ENCODE data around the gene HIC1.

HIC1 gene

DNA sequence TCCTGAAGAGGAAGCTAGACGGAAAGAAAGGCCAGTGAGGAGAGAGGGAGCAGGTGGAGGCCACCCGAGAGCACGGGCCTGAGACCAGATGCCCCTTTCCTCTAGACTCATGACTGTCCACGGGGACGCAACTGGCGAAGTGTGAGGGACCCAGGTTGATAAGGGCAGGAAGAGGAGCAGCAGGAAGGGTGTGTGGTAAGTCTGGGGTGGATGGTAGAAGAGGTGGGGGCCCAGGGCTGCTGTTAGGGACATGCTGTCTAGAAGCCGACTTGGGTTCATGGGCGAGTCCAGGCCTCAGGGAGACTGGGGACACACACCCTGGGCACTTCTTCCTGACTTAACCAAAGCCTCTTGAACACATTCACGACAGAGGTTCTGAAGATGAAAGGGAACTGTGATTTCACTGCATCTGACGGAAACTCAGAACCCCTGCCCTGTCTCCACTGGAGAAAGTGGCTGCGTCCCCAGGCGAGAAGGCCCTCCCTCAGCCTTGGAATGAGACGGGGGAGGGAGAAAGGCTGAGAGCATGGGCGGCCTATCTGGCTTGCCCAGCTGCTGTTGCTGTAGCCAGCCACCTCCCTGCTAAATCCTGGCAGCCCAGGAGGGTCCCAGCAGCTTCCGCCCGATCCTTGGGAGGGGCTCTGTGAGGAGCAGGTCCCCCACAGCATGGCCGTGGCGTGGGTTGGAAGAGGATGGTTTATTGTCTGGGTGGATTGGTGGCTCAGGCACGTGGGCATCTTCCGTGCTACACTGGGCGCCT, 6.0 kb downstream of the HIC1 start:
- no peak for DNase-seq

DNA sequence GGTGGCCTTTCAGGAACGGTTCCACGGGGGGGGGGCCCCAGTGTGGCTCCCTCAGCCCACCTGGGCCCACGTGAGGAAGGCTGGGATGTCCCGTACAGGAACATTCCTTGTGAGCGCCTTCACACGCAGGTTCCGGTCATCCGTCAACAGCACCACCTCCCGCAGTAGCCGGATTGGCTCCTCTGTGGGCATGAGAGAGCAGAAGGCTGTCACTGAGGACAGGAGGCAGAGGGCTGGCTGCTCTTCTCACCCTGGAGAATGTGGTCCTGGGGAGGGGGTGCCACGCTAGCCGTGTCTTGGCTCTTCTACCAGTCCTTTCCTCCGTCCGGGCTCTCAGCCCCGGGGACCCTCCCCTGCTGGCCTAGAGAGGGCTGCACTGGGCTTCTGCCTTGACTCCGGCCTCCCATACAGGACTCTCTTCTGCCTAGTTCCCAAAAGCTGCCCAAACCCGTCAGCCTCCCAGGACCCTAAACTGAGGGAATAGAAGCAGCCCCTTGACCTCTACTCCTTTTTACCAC, 6.6 kb downstream of the HIC1 start:
- no peak for DNase-seq

DNA sequence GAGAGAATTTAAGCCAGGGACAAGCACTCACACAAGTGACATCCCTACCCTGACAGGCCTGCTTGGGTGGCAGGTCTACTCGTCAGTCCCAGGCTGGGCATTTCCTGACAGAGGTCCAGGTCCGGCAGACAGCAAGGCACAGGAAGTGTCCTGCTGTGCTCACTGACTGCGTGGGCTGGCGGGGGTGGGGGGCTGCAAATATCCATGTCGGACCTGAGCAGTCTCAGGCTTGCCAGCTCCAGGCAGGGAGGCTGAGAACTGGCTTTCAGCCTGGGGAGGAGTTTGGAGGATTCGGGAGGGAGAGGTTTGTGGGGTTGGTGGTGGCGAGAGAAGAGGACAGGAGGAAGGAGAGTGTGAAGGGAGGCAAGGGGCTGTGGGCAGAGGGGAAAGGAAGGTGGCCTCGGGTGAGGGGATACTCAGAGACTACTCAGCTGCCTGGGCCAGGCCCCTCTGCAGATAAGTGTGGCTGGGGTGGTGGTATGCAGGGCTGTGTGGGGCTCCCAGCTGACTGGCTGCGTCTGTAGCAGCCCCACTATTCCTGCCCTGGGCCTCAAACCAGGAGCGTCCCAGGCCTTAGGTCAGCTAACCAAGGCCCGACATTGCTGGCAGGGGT, 7.8 kb downstream of the HIC1 start:
- DNase-seq: no peak

DNA sequence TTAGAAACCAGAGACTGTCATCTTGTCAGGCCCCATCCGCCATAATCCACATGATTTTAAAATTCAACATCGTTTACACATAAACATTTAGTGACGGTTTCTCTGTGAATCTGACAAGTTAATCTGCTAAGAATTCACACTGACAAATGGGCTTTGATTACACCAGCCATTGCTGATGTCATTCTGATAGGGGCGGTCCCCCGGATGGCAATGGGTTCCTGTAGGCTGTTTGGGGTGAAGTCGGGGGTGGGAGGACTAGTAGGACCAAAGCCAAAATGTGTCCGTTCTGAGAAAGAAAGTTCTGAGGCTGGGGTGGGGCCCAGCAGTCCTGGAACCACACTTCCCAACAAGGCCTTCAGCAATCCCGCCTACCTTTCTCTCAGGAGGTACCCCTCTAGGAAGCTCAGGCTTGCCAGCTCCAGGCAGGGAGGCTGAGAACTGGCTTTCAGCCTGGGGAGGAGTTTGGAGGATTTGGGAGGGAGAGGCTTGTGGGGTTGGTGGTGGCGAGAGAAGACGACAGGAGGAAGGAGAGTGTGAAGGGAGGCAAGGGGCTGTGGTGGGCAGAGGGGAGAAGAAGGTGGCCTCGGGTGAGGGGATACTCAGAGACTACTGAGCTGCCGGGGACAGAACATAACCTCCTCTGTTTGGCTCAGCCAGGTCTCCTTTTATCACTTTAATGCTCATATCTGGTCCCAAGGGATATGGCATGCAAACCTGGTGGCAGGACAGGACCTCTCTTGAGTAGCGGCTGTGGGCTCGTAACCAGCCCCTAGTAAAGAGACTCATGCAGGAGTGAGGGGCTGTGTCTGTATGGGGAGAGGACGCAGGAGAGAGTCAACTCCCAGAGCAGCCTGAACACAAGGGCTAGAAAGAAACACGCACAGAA, 8.6 kb downstream of the HIC1 start:
- no peak for DNase-seq

DNA sequence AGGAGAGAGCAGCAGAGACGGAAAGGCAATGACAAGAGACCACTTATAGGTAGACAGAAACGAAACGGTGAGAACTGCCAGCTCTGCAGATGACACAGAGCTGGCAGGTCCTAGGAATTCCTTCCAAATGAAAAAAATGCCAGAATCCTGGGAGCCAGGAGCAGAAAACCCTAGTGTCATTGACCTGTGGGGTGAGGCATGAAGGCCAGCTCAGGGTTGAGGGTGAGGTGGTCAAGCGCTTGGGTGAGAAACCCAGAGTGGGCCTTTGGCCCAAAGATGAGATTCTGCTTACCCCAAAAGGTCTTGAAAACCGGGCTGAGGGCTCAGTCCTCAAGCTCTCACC, 9.2 kb downstream of the HIC1 start:
- no peak for DNase-seq

DNA sequence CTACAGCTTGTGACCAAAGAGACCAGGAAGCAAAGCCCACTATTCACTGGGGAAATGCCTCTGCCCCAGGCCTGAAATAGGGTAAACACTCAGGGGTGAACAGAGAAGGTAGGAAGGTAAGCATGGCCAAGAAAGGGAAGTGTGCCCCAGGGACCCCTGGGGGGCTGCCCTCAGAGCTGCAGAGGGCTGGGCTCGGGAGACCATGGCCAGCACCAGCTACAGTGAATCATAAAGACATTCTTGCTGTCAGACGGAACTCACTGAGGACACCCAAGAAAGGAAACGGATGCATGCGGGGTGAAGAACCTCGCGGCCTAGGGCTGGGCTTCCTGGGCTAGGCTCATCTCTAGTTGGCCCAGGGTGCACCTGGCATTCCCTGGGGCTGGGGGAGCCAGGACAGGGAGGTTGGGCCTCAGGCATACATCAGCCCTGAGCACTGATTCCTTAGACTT, 9.6 kb downstream of the HIC1 start:
- no peak for DNase-seq

DNA sequence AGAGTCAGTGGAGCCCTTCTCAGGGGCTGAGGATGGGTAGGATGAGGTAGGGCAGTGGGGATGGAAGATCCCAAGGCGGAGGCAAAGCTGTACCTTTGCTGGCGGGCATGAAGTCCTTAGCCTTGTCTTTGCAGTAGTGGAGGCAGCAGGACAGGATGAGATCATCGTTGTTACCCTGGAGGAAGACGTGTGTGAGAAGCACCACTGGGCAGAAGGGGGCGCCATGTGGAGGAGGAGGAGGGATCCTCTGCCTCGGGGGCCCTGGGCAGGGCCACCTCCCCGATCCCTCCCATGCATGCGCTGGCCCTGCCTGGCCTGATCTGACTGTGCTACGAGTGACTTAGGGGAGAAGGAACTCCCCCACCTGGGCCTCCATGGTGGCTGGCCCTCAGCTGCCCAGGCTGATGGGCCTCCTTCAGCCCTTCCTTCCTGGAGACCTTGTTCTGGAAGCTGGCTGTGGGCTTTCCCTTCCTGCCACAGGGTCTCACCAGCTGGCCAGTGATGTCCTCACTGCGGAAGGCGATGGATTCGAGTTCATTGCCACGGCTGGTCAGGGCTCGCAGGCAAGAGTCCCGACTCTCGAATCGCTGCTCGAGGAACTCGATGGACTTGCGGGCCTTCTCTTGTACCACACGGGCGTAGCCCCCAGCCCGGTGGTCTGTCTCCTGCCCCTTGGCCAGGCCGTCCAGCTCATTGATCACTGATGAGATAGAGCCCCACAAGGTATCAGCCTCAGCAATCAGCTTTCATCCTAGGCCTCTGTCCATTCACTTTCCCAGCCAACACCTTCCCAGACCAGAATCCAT, 10.3 kb downstream of the HIC1 start:
- DNase-seq: no peak

DNA sequence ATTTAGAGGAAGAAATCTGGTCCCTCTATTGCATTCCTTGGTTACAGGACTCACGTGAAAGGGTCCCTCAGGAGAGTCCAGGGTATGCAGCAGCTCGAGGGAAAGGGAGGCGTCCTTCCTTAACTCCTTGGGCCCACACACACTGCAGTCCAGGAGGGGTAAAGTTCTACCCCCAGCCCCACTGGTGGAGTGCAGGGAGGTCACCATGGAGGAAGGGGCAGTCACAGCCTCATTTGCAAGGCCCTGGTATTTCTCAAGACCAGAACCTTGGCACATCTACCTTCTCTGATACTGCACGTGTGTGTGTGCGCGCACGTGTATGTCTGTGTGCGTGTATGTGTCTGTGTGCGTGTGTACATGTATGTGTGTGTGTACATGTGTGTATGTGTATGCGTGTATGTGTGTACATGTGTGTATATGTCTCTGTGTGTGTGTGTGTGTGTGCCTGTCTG, 11.1 kb downstream of the HIC1 start:
- no peak for DNase-seq

DNA sequence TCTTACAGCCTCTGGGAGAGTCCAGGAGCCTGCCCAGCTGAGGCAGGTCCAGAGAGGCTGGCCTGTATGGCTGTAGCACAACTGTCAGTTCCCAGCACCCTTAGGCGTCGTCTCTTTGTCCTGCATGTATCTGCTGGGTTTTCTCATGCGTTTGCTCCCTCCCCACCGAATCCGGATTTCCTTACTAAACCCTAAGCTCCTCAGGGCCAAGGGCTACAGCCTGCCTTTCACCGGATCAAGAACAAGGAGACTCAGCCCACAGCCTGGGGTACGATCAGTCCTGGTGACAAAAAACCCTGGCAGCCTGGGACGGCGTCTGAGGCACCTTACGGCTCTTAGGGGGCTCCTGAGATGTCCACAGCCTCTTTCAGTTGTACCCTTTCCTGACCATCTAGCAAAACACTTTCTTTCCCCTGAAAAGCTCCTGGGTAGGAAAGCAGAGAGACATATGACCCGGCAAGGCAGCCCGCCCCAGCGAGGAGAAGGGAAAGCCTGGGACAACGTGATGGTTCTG, 12.2 kb downstream of the HIC1 start:
- DNase-seq: no peak

DNA sequence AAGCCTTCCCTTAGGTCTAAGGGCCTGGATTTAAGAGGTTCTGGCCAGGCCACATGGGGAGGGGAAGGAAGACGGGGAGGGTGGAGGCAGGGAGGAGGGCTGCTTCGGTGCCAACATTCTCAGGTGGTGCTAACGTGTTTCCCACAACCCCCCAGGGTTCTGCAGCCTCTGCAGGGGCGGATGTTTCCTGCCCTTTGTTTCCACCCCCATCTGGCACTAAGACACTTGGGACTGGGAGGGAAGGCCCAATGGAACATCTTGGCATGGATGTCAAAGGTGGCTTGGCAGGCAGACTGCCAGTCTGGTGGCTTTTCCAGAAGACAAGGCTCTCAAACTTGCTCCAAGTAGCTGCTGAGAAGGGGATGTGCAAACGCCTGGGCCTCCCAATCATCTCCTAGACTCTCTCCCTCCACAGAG, 12.7 kb downstream of the HIC1 start:
- DNase-seq: no peak

DNA sequence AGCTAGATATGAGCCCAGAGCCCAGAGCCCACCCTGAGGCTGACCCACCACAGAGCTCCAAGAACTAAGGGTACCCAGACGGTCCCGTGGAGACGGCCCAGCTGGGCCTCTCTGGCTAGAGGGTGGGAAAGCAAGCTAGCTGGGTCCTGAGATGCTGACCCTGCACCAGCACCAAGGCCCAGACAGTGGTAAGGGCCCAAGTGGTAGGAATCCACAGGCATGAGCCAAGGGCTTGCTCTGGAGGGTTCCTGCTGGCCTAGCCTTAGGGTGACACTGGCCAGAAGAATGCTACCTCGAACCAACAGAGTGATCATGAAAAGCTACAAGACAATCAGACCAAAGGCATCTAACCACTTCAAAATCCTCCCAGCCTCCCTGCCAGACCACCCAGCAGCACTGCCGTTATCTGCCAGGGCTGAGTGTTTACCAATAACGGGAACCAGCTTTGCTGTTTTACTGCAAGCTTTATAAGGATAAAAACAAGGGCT, 13.2 kb downstream of the HIC1 start:
- DNase-seq: no peak

DNA sequence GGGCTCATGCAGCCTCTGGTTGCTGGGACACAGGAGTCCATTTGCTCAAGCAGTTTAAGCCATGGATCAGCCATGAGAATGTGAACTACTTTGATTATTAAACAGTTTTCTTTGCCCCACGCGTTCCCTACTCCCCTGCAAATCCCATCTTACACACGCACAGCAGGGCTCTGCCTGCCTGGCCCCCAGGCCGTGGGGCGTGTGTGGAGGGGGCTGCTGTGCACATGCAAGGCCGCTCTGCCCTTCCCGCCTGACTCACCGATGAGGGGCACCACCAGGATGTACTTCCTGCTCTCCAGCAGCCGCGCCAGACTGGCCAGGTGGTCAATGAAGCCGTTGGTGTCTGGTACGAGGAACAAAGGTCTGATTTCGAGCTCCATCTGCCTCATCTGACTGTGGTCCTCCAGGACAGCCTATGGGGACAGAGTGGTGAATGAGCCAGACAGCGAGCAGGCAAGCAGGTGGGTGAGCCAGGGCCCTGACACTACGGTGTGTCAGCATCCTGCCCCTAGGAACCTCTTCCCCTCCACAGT, 13.7 kb downstream of the HIC1 start:
- DNase-seq: no peak

DNA sequence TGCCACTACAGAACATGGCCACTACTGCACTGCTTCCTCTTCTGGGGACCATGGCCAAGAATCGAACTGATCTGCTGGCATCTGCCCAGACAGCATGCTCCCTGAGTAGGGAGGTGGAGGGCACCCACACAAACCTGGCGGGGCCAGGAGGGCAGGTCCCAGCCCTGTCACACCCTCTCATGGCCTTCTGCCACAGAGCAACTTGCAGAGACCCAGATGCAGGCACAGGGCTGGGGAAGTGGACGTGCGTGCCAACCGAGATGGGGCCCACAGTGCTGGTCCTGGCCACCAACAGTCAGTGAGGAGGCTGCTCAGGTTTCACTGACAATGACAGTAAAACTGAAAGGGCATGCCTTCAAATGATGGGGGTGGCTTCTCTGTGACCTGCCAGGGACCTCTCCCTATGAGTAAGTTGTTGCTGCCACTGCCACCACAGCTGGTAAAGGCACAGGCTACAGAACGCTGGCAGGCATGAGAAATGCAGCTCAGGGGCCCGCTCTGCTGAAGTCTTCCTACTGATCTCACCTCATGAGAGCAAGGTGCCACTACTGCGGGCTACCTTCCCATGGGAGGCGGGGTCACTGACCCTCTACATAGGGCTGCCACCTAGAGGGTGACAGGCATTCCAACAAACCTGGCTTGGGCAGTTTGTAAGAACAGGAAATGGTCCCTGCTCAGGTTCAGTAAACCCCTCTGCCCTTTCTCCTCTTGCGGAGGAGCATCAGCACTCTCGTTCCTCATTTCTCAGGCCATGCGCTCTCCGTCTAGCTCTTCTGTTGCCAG, 15.5 kb downstream of the HIC1 start:
- DNase-seq: no peak

DNA sequence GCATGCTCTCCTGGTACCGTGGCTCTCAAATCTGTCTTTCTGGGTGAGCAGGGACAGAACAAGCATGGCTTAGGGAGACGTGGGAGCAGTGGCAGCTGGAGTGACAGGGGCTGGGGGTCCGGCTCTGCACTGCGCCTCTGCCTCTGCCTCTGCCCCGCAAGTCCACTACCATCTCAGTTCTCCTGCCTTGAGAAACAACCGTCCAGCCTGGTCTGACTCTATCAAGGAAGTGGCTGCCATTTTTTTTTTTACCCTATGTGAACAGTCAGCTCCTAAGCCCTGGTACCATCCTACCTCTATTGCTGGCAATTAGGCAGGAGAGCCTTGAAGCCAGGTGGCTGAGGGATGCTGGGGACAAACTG, 16.1 kb downstream of the HIC1 start:
- DNase-seq: no peak

DNA sequence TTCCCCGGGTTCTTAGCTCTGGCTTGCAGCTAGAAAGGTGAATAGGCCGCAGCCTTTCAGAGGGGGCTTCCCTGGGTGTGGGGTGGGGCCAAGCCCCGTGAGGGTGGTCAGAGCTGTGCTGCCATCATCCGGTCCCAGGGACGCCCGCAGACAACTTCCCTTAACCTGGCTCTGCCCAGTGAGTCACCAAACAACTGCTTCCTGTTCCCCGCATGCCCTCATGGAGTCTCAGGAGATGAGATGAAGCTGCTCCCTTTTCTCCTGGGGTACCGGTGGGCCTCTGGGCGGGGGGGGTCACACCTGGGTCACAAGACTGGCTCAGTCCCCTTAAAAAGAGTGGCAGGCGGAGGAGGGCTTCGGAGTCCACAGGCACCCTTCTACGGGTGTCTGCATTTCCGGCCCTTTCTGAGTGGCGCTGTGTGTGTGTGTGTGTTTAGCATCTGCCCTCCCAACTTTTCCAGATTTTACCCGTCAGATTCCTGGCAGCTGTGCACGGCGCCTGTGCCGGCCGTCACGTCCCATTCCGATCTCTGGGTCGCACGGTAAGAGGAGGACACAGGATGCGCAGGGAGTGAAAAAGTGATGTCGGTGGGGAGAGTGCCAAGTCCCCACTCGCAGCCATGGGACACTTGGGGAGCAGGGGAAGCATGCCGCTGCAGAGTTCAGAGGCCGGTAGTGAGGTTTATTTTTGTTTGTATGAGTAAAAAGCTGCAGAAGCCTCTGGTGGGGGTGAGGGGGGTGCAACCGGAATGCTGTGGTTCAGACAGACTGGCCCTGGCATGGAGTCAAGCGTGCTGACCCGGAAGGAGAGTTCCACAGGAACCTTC, 16.8 kb downstream of the HIC1 start:
- DNase-seq: no peak

DNA sequence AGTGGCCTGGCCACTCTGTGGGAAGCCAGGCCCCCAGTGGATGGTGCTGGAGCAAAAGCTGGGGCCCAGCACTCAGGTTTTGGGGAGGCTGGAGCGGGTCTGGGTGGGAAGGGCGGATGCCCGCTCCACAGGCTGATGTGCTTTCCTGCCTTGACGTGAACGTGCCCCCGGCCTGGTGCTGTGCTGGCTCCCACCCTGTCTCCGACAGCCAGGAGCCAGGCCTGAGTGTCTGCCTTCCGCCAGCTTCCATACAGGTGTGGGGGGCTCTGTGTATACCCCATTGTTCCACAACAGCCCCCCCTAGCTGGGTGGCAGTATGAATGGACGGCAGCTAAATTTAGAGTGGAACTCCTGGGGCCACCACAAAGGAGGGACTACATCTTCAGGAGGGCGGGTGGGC, 20.0 kb downstream of the HIC1 start:
- no peak for DNase-seq

DNA sequence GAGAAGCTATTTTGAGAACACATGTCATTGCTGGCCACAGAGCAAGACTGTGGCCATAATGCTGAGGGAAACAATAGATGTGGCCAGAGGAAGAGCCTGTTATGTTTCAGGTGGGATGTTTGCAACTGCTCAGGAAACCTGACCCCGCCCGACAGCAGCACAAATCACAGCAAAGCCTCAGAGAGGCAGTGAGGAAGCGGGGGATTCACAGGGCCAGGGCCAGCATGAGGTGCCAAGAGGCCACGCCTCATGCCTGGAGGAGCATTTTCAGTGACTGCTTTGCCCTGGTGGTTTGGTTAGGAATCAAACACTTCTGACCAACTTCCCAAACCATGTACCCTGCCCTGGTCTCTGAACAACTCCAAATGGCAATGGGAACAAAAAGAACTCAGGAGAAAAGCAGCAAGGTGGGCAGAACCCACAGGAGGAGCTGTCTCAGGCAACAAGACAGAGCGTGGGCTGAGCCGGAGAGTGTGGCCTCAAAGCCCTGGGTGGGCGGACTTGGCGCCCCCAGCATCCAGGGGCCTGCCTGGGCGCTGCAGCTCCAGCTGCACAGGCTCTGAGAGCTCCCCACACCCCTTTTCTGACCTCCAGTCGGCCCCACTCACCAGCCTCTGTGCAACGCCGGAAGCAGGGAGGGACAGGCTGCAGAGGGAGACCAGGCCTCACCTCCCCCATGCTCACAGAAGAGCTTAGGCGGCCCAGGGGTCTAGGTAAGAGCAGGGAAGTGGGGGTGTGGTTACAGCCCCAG, 20.6 kb downstream of the HIC1 start:
- no peak for DNase-seq

DNA sequence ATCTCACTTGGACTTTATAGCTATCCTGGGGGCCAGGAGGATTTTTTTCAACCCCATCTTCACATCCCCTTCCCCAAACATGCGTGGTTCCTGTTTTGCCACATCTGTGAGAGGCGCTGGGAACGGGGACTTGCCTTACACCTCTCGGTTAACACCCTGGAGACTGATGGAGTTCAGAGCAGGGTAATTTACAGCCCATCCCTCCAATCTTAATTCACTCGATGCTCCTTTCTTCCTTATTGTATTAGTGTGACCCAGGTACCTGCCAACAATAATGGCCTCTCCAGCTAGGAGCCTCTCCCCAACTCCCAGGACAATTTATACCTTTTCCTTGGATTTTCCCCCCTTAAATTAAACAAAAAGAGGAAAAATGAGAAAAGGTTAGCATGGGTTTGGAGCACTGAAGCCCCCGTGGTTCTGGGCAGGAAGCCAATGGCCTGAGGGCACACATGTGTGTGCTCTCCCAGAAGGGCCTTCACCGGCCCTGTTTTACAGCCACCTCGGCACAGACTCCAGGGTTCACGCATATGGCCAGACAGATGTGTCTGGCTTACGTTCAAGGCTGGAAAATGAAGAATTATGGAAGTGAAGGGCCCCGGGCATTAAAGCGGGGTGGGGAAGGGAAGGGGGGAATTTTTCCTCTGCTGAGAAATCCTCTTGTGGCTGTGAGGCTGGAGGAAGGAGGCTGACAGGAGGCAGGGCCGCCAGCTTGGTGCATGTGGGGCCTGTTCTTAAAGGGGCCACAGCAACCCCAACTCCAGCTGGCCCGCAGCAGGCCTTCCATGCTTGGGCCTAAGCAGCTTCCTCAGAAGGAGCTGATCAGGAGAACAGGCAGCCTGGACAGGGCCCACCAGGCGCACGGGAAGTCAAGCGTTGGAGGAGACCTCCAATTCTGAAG, 21.4 kb downstream of the HIC1 start:
- DNase-seq: no peak

Data from activated CD4-positive, alpha-beta T cell treated with anti-CD3 and anti-CD28 coated beads for 1 hour (primary cell).